Right cardiac atrium (tissue), 5 donors: ENCODE results near the gene CENPF. TPM values are rescaled to one million over a fixed set of nuclear protein-coding genes. Genes with fewer than 3 reads are reported as not detected.
A peak's percentile ranks its signal among the peaks of the same experiment; 100 is the strongest.

Experiments used
- ATAC-seq, 2 donors: fragments of 200-7000 bp; cut with Tn5 transposase; one replicate each; pipeline versions ENCODE4 v1.8.0 to v1.9.1; 2020; ENCODE audit warnings: moderate library complexity in 2 of 2, mild to moderate bottlenecking in 1 of 2
- DNase-seq, 3 donors: peaks; one replicate each; pipeline ENCODE4 v3.0.0-alpha.2; 2020
- H3K27ac ChIP-seq: one replicate; pipeline ENCODE4 v1.5.1; 2013; ENCODE audit warnings: mild to moderate bottlenecking, low read length, control low read depth, moderate library complexity
- H3K27me3 ChIP-seq: one replicate; pipeline ENCODE4 v1.6.1; 2013; ENCODE audit not compliant: control insufficient read depth, insufficient read depth
- H3K4me1 ChIP-seq: one replicate; pipeline ENCODE4 v1.6.1; 2013; ENCODE audit warnings: low read length; ENCODE audit not compliant: control insufficient read depth, insufficient read depth
- H3K4me3 ChIP-seq: one replicate; pipeline ENCODE4 v1.5.1; 2013; ENCODE audit warnings: low read length, control low read depth
- H3K9me3 ChIP-seq: one replicate; pipeline ENCODE4 v1.6.1; 2013; ENCODE audit warnings: low read length; ENCODE audit not compliant: control insufficient read depth
- WGBS: extraction: QIAGEN DNeasy Blood & Tissue Kit; methylation state at CpG from one replicate; pipeline ENCODE4 v1.1.7; 2013; 5-methylcytosine and 5-hydroxymethylcytosine counted together
- intact Hi-C, 4 donors: fragments of 100-400 bp; cut with DNase I; formaldehyde crosslinking; loops; one replicate each; pipeline versions ENCODE4 v1.11.0 to v1.14.0; 2022 to 2023
- polyA plus RNA-seq: library from polyadenylated mRNA; stranded (reverse); fragments of 200-250 nt; gene quantifications from one replicate; pipeline ENCODE4 v1.2.3, GENCODE V29; 2013
- total RNA-seq, 4 donors: library from RNA; stranded (reverse); fragmentation: NEBNext Ultra II Directional; extraction: Animal tissue kit (Norgen Biotek cat#: 25700); gene quantifications; one replicate each; pipeline ENCODE4 v1.2.1, GENCODE V29; 2021
- donor health status: healthy with polysubstance abuse.
- donor health status: DM: no; HTN: yes; CAD: no.
- donor health status: DM: no; HTN: no; CAD: no.
- donor health status: DM: no; HTN: yes; CAD: no; lungs with severe emphysema.
- donor health status: DM: yes; HTN: yes; CAD: no.

Gene CENPF
- total and polyA plus RNA-seq, 5 donors, result 0.29 to 2.3 (median 0.39) TPM

- intact Hi-C loops, result loop anchor here in 1 of 4 donors (10.0 kb wide), 1 partner anchor 891 kb away; no protein-coding TSS in a partner anchor
- Histone ChIP-seq H3K27ac (no peak overlapping the region), H3K4me1 (no peaks in the 10 kb centered on the region), H3K4me3 (no peak overlapping the region), H3K9me3 (no peaks in the 10 kb centered on the region), H3K27me3 (no peaks in the 10 kb centered on the region)
- no peak for ATAC-seq
- no peak for DNase-seq
Measured at GRCh38 chr1:214634267-214634666, 31.3 kb downstream of the CENPF start.

- H3K4me3 ChIP-seq, result no peak overlapping the region
- H3K27ac ChIP-seq, result no peak overlapping the region
- no peaks in the 10 kb centered on the region for H3K4me1 ChIP-seq
- no peaks in the 10 kb centered on the region for H3K9me3 ChIP-seq
- WGBS, result 93% methylated on average over 3 of the region's 3 CpGs
- DNase-seq (no peak), ATAC-seq (no peak)
- H3K27me3 ChIP-seq, result no peaks in the 10 kb centered on the region
- intact Hi-C loops, result loop anchor here in 2 of 4 donors (5.0 to 10.0 kb wide), 2 partner anchors 423 to 890 kb away; no protein-coding TSS in a partner anchor
Measured at GRCh38 chr1:214635086-214635485, 32.1 kb downstream of the CENPF start.

GRCh38 chr1:214635506-214635905, 32.5 kb downstream of the CENPF start:
- intact Hi-C loops, result loop anchor here in 2 of 4 donors (5.0 to 10.0 kb wide), 2 partner anchors 423 to 889 kb away; no protein-coding TSS in a partner anchor
- DNase-seq (no peak), ATAC-seq (no peak)
- Histone ChIP-seq H3K4me3 (no peak overlapping the region), H3K4me1 (no peaks in the 10 kb centered on the region), H3K9me3 (no peaks in the 10 kb centered on the region), H3K27ac (no peak overlapping the region), H3K27me3 (no peaks in the 10 kb centered on the region)
- 90% methylated on average over 4 of the region's 4 CpGs for WGBS

- ATAC-seq, result no peak
- DNase-seq, result no peak
- Histone ChIP-seq H3K9me3 (no peaks in the 10 kb centered on the region), H3K27ac (no peak overlapping the region), H3K4me3 (no peak overlapping the region), H3K27me3 (no peaks in the 10 kb centered on the region), H3K4me1 (no peaks in the 10 kb centered on the region)
- intact Hi-C loops, result loop anchor here in 2 of 4 donors (5.0 to 10.0 kb wide), 2 partner anchors 424 to 888 kb away; no protein-coding TSS in a partner anchor
- WGBS, result 94% methylated on average over 5 of the region's 5 CpGs
Measured at GRCh38 chr1:214636436-214636835, 33.4 kb downstream of the CENPF start.

GRCh38 chr1:214637125-214637524, 34.1 kb downstream of the CENPF start:
- H3K27ac ChIP-seq, result no peak overlapping the region
- H3K4me1 ChIP-seq, result no peaks in the 10 kb centered on the region
- H3K9me3 ChIP-seq, result no peaks in the 10 kb centered on the region
- no peaks in the 10 kb centered on the region for H3K27me3 ChIP-seq
- ATAC-seq (no peak), DNase-seq (no peak)
- no peak overlapping the region for H3K4me3 ChIP-seq
- intact Hi-C loops, result loop anchor here in 2 of 4 donors (5.0 to 10.0 kb wide), 2 partner anchors 425 to 888 kb away; no protein-coding TSS in a partner anchor

GRCh38 chr1:214637722-214638458, 34.9 kb downstream of the CENPF start:
- DNase-seq (no peak), ATAC-seq (peak in 1 of 2 donors; percentile 21)
- Histone ChIP-seq H3K4me3 (no peak overlapping the region), H3K27ac (no peak overlapping the region), H3K4me1 (no peaks in the 10 kb centered on the region), H3K27me3 (no peaks in the 10 kb centered on the region), H3K9me3 (no peaks in the 10 kb centered on the region)
- 73% methylated on average over 6 of the region's 6 CpGs for WGBS
- intact Hi-C loops, result loop anchor here in 2 of 4 donors (5.0 to 10.0 kb wide), 2 partner anchors 426 to 887 kb away; no protein-coding TSS in a partner anchor

GRCh38 chr1:214638459-214638807, 35.4 kb downstream of the CENPF start:
- no peaks in the 10 kb centered on the region for H3K4me1 ChIP-seq
- ATAC-seq, result no peak
- no peak overlapping the region for H3K27ac ChIP-seq
- H3K27me3 ChIP-seq, result no peaks in the 10 kb centered on the region
- H3K4me3 ChIP-seq, result no peak overlapping the region
- peak in 1 of 3 donors; percentile 35 for DNase-seq
- intact Hi-C loops, result loop anchor here in 2 of 4 donors (5.0 to 10.0 kb wide), 2 partner anchors 426 to 886 kb away; no protein-coding TSS in a partner anchor
- WGBS, result 98% methylated on average over 6 of the region's 6 CpGs
- H3K9me3 ChIP-seq, result no peaks in the 10 kb centered on the region

- no peak for ATAC-seq
- 86% methylated on average over 3 of the region's 3 CpGs for WGBS
- Histone ChIP-seq H3K4me3 (no peak overlapping the region), H3K4me1 (no peaks in the 10 kb centered on the region), H3K27me3 (no peaks in the 10 kb centered on the region), H3K9me3 (no peaks in the 10 kb centered on the region), H3K27ac (no peak overlapping the region)
- intact Hi-C loops, result loop anchor here in 2 of 4 donors (5.0 to 10.0 kb wide), 2 partner anchors 427 to 886 kb away; no protein-coding TSS in a partner anchor
- DNase-seq, result no peak
Measured at GRCh38 chr1:214638997-214639396, 36.0 kb downstream of the CENPF start.

- Histone ChIP-seq H3K4me3 (no peak overlapping the region), H3K27ac (no peak overlapping the region), H3K27me3 (no peaks in the 10 kb centered on the region), H3K4me1 (no peaks in the 10 kb centered on the region), H3K9me3 (no peaks in the 10 kb centered on the region)
- no peak for DNase-seq
- 96% methylated on average over 6 of the region's 6 CpGs for WGBS
- ATAC-seq, result no peak
- intact Hi-C loops, result no loop called here
Measured at GRCh38 chr1:214640431-214641213, 37.6 kb downstream of the CENPF start.

- ATAC-seq, result no peak
- 95% methylated on average over 2 of the region's 2 CpGs for WGBS
- intact Hi-C loops, result no loop called here
Measured at GRCh38 chr1:214641214-214641895, 38.4 kb downstream of the CENPF start.

More at GRCh38 chr1:214641214-214641895, 38.4 kb downstream of the CENPF start:
- Histone ChIP-seq H3K27ac (no peak overlapping the region), H3K4me1 (no peaks in the 10 kb centered on the region), H3K4me3 (no peak overlapping the region), H3K27me3 (no peaks in the 10 kb centered on the region), H3K9me3 (no peaks in the 10 kb centered on the region)
- DNase-seq, result no peak
